ENCODE results near the gene BRMS1L.

BRMS1L gene

DNA sequence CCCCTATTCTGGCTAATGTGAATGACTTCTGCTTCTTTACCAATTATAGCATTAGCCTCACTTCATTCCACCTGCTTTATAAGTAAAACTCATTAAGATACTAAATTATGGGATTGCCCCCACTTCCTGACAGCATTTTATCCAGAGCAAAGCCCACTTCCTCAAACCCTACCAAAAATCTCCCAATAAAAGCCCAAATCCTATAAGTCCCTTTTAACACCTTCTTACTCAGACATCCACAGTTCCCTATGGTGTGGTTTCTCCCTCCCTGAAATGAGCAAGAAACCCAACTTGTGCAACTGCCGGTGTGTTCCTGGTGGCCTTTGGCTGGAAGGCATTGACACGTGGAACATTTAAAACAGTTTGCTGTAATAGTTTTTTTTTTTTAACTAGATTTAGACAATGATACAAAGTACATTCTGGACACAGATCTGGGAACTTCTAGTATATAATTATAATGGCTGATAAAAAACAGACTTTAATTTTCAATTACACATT, 53.1 kb downstream of the BRMS1L start:
- DNase-seq (ENCODE audit: insufficient read length, low spot score): no peak
- TF ChIP-seq POU2F2 (IDR thresholded peaks at IDR 0.05; ENCODE audit: low read depth, low read length): no peak
- peak; percentile 14; the same call in 1 of the 2 replicates for TF ChIP-seq SPI1 (IDR thresholded peaks at IDR 0.05; ENCODE audit: low read depth, low read length)
- TF ChIP-seq POLR2AphosphoS5 (IDR thresholded peaks at IDR 0.05; ENCODE audit: low read depth, low read length): no peak
- FAIRE-seq: no peak

DNA sequence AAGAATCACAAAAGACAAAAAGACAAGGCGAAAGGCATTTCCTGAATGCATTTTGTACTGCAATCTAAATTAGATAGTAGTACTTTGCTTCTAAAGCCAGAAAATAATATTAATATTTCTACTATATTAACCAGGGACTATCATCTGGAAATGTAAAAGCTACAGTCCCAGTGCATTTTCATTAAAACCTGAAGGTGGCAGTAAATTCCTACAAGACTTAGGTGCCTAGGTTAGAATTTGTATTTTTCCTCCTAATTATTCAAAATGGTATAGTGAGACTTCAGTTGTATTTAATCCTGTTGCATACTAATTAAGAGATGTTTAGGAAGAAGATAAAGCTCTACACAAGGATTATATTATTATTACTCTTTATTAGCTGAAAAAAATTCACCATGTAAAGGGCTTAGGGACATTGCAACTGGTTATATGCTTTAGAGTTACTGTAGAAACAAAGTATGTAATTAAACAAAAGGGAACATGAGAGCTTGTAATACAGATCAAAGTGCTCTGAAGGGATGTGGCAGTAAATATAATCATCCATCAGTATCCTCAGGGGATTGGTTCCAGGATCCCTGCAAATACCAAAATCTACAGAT, 53.6 kb downstream of the BRMS1L start:
- no peak for DNase-seq (ENCODE audit: insufficient read length, low spot score)
- TF ChIP-seq POLR2AphosphoS5 (IDR thresholded peaks at IDR 0.05; ENCODE audit: low read depth, low read length) (no peak), PAX5 (IDR thresholded peaks at IDR 0.05; ENCODE audit: insufficient read depth, low read length, severe bottlenecking) (no peak)
- FAIRE-seq: no peak

DNA sequence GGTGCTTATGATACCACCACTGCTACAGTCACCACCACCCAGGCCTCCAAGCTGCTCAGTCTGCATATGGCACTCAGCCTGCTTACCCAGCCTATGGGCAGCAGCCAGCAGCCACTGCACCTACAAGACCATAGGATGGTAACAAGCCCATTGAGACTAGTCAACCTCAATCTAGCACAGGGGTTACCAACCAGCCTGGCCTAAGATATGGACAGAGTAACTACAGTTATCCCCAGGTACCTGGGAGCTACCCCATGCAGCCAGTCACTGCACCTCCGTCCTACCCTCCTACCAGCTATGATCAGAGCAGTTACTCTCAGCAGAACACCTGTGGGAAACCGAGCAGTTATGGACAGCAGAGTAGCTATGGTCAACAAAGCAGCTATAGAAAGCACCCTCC, 55.1 kb downstream of the BRMS1L start:
- no peak for DNase-seq (ENCODE audit: insufficient read length, low spot score)
- no peak for FAIRE-seq
- no peak for TF ChIP-seq TAF1 (IDR thresholded peaks at IDR 0.05; ENCODE audit: low read depth, low read length)
- TF ChIP-seq POLR2A (IDR thresholded peaks at IDR 0.05; ENCODE audit: low read depth, low read length): no peak
- TF ChIP-seq PAX5 (IDR thresholded peaks at IDR 0.05; ENCODE audit: insufficient read depth, low read length, severe bottlenecking): no peak
- TF ChIP-seq POU2F2 (IDR thresholded peaks at IDR 0.05; ENCODE audit: low read depth, low read length): no peak
- no peak for TF ChIP-seq POLR2AphosphoS5 (IDR thresholded peaks at IDR 0.05; ENCODE audit: low read depth, low read length)
- TF ChIP-seq SPI1 (IDR thresholded peaks at IDR 0.05; ENCODE audit: low read depth, low read length): no peak

DNA sequence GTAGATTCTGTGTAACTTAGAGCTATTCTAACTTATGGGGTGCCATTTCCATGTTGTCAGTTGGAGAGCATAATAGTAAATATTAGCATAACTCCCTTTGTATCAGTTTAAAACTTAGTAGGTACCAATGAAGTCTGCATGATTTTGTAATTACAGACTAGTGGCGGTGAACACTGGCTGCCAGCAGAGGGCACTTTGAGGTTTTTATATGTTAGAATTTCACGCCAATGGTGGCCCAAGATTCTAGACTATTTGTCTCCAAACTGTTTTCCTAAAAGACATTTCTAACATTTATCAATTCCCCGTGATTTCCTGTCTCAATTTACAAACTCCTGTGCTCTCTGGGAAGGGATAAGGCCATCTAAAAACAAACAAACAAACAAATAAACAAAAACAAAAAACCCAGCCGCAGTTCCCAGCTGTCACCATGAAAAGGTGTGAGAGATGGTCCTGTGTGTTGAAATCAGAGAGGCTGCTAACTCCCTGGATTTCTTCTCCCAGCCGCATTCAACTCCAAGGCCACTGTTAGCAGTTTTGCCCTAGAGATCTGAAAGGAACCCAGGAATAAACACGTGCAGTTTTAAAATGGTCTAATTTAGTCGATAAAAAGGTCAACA, 57.6 kb downstream of the BRMS1L start:
- TF ChIP-seq POLR2A (IDR thresholded peaks at IDR 0.05; ENCODE audit: low read depth, low read length) (no peak), TAF1 (IDR thresholded peaks at IDR 0.05; ENCODE audit: low read depth, low read length) (no peak), PAX5 (IDR thresholded peaks at IDR 0.05; ENCODE audit: insufficient read depth, low read length, severe bottlenecking) (no peak), SPI1 (IDR thresholded peaks at IDR 0.05; ENCODE audit: low read depth, low read length) (no peak), POU2F2 (IDR thresholded peaks at IDR 0.05; ENCODE audit: low read depth, low read length) (no peak), POLR2AphosphoS5 (IDR thresholded peaks at IDR 0.05; ENCODE audit: low read depth, low read length) (no peak)
- FAIRE-seq (peak; percentile 67), DNase-seq (ENCODE audit: insufficient read length, low spot score) (no peak)

DNA sequence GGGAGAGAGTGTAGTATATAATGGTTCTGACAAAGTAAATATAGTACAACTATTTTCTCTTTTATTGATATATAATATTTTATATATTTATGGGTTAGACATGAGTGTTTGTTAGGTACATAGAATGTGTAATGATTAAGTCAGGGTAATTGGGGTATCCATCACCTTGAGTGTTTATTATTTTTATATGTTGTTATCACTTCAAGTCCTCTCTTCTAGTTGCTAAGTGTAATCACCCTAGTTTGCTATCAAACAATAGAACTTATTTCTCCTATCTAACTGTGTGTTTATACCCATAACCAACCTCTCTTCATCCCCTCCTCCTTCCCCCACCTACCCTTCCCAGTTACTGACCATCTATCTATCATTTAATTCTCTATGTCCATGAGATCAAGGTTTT, 64.2 kb downstream of the BRMS1L start:
- DNase-seq (ENCODE audit: insufficient read length, low spot score): no peak
- TF ChIP-seq TAF1 (IDR thresholded peaks at IDR 0.05; ENCODE audit: low read depth, low read length) (no peak), POLR2A (IDR thresholded peaks at IDR 0.05; ENCODE audit: low read depth, low read length) (no peak), PAX5 (IDR thresholded peaks at IDR 0.05; ENCODE audit: insufficient read depth, low read length, severe bottlenecking) (no peak), POLR2AphosphoS5 (IDR thresholded peaks at IDR 0.05; ENCODE audit: low read depth, low read length) (no peak), POU2F2 (IDR thresholded peaks at IDR 0.05; ENCODE audit: low read depth, low read length) (no peak), SPI1 (IDR thresholded peaks at IDR 0.05; ENCODE audit: low read depth, low read length) (no peak)
- FAIRE-seq: no peak

DNA sequence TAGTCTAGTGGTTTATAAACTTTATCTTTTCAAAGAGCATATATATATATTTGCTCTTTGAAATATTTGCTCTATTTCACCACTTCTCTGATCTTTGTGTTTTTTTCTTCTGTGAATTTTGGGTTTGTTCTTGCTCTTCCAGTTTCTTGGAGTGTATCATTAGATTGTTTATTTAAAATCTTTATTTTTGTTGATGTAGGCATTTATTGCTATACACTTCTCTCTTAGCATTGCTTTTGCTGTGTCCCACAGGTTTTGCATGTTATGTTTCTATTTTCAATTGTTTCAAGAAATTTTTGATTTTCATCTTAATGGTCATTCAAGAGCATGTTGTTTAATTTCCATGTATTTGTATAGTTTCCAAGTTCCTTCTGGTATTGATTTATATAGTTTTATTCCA, 69.1 kb downstream of the BRMS1L start:
- DNase-seq (ENCODE audit: insufficient read length, low spot score): no peak
- no peak for TF ChIP-seq TAF1 (IDR thresholded peaks at IDR 0.05; ENCODE audit: low read depth, low read length)
- TF ChIP-seq POLR2AphosphoS5 (IDR thresholded peaks at IDR 0.05; ENCODE audit: low read depth, low read length): no peak
- TF ChIP-seq PAX5 (IDR thresholded peaks at IDR 0.05; ENCODE audit: insufficient read depth, low read length, severe bottlenecking): no peak
- TF ChIP-seq POLR2A (IDR thresholded peaks at IDR 0.05; ENCODE audit: low read depth, low read length): no peak
- no peak for TF ChIP-seq POU2F2 (IDR thresholded peaks at IDR 0.05; ENCODE audit: low read depth, low read length)
- TF ChIP-seq SPI1 (IDR thresholded peaks at IDR 0.05; ENCODE audit: low read depth, low read length): no peak
- no peak for FAIRE-seq

DNA sequence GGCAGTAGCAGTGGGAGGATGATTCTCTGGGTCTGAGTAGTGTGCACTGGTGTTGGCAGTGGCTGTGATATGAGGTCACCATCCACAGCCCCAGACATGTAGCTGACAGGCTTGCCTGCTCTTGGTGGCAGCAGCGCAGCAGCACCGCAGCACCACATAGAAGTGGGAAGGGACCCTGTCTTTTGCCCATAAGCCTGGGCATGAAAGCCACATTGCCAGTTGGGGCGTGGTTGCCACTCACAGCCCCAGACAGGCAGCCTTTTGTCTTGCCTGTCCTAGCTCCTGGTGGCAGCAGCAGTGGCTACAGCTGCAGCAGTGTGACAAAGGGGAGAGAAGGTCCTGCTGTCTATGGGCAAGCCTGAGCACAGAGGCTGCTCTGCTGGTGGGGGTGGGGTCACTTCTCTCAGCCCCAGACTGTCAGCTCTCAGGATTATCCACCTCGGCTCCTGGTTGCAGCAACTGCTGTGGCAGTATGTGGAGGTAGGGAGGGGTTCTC, 71.5 kb downstream of the BRMS1L start:
- FAIRE-seq (no peak), DNase-seq (ENCODE audit: insufficient read length, low spot score) (no peak)
- TF ChIP-seq POU2F2 (IDR thresholded peaks at IDR 0.05; ENCODE audit: low read depth, low read length) (no peak), SPI1 (IDR thresholded peaks at IDR 0.05; ENCODE audit: low read depth, low read length) (no peak), TAF1 (IDR thresholded peaks at IDR 0.05; ENCODE audit: low read depth, low read length) (no peak), POLR2AphosphoS5 (IDR thresholded peaks at IDR 0.05; ENCODE audit: low read depth, low read length) (no peak), PAX5 (IDR thresholded peaks at IDR 0.05; ENCODE audit: insufficient read depth, low read length, severe bottlenecking) (no peak), POLR2A (IDR thresholded peaks at IDR 0.05; ENCODE audit: low read depth, low read length) (no peak)

DNA sequence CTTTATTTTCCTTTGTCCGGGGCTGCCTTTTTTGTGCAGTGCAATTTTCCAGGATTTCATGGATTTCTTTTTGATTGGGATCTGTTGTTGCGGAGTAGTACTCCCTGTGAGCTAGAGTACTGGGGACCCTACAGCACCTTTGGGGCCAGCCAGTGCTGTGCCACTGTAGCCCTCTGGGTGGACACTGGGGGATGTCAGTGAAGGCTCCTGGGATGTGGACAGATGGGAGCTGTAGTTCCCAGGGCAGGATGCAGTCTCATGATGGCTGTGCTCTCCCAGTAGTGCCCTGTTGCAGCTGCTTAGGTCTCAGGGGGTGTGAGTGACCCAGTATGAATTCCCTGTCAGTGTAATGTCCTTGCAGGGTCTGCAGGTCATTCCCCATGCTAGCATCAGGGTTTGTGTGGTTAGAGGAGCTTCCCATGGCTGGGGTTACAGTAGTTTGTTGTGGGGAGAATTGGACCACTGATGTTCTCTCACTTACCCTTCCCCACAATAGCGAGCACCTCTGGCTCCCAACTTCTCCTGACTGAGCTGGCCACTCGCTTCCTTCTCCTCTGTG, 72.2 kb downstream of the BRMS1L start:
- FAIRE-seq: no peak
- no peak for DNase-seq (ENCODE audit: insufficient read length, low spot score)
- TF ChIP-seq TAF1 (IDR thresholded peaks at IDR 0.05; ENCODE audit: low read depth, low read length) (no peak), POU2F2 (IDR thresholded peaks at IDR 0.05; ENCODE audit: low read depth, low read length) (no peak), POLR2A (IDR thresholded peaks at IDR 0.05; ENCODE audit: low read depth, low read length) (no peak), SPI1 (IDR thresholded peaks at IDR 0.05; ENCODE audit: low read depth, low read length) (no peak), POLR2AphosphoS5 (IDR thresholded peaks at IDR 0.05; ENCODE audit: low read depth, low read length) (no peak), PAX5 (IDR thresholded peaks at IDR 0.05; ENCODE audit: insufficient read depth, low read length, severe bottlenecking) (no peak)

DNA sequence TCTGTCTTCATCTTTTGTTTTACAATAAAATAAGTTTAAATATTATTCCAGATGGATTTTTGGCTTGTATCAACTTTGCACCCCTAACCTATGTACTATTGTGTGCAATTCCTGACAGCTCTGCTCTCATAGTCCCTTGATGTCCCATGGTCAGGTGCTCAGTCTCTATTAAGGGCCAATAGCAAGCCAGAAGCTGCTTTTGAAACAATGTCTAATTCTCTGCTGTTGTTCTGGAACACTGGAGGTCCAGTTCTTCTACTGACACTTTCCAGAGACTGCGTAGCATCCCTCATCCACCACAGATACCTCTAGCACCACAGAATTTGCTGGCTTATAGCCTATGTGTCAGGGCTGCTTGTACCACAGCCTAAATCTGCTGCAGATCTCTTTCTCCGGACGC, 74.6 kb downstream of the BRMS1L start:
- no peak for TF ChIP-seq POLR2AphosphoS5 (IDR thresholded peaks at IDR 0.05; ENCODE audit: low read depth, low read length)
- FAIRE-seq: no peak
- no peak for DNase-seq (ENCODE audit: insufficient read length, low spot score)

DNA sequence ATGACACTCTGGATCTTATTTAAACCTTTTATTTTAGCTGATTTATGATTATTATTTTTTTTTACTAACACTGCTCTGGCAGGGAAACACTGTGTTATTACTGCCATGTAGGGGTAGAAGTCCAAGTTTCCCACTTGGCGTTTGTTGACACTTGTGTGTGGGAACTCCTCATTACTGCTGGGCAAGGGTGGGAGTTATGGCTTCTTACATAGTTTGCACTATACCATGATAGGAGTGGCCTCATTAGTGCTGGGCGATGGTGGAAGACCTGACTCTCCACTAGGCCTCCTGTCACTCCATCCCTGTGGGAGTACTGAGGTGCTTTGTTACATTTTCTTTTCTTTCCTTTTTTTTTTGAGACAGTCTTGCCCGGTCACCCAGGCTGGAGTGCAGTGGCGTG, 83.5 kb downstream of the BRMS1L start:
- FAIRE-seq (no peak), DNase-seq (ENCODE audit: insufficient read length, low spot score) (no peak)
- TF ChIP-seq POLR2AphosphoS5 (IDR thresholded peaks at IDR 0.05; ENCODE audit: low read depth, low read length) (no peak), POU2F2 (IDR thresholded peaks at IDR 0.05; ENCODE audit: low read depth, low read length) (no peak), PAX5 (IDR thresholded peaks at IDR 0.05; ENCODE audit: insufficient read depth, low read length, severe bottlenecking) (no peak), TAF1 (IDR thresholded peaks at IDR 0.05; ENCODE audit: low read depth, low read length) (no peak)
